ENCODE data around the gene DNAJB8.

- TF ChIP-seq EZH2 (IDR thresholded peaks at IDR 0.05) (no peak), POLR2AphosphoS5 (IDR thresholded peaks at IDR 0.05; ENCODE audit: borderline replicate concordance, low read depth, low read length) (no peak)
These were observed 33.1 kb upstream of the DNAJB8 start for GRCh38 chr3:128499724-128500275.
